CD4-positive, CD25-positive, alpha-beta regulatory T cell (primary cell): ENCODE data around the gene CFAP251. TPM values are rescaled to one million over a fixed set of nuclear protein-coding genes. Genes with fewer than 3 reads are reported as not detected.

Experiments used
- ATAC-seq, 2 donors: fragments of 150-1000 bp; cut with Tn5 transposase; one replicate each; pipeline ENCODE4 v1.10.0; 2021; ENCODE audit warnings: low read depth in 2 of 2, moderate number of reproducible peaks in 2 of 2, moderate library complexity in 1 of 2
- DNase-seq, 3 donors: peaks; one replicate each; pipeline versions ENCODE4 v3.0.0 to v3.0.0-alpha.2; 2012 to 2022; ENCODE audit warnings: mixed read lengths in 1 of 3
- H3K27ac ChIP-seq: one replicate; pipeline ENCODE4 v1.7.0; 2013; ENCODE audit warnings: mild to moderate bottlenecking, low read length; ENCODE audit not compliant: insufficient read depth, poor library complexity, severe bottlenecking
- H3K27me3 ChIP-seq: one replicate; pipeline ENCODE4 v1.7.0; 2013; ENCODE audit warnings: low read length; ENCODE audit not compliant: control insufficient read depth, insufficient read depth
- H3K36me3 ChIP-seq: one replicate; pipeline ENCODE4 v1.7.0; 2013; ENCODE audit warnings: mild to moderate bottlenecking, low read length, moderate library complexity; ENCODE audit not compliant: control insufficient read depth, insufficient read depth
- H3K4me1 ChIP-seq: 2 replicates; pipeline ENCODE4 v1.7.0; 2013; ENCODE audit warnings: mild to moderate bottlenecking, low read length; ENCODE audit not compliant: insufficient read depth, control insufficient read depth, poor library complexity, severe bottlenecking
- H3K4me3 ChIP-seq: one replicate; pipeline ENCODE4 v1.7.0; 2013; ENCODE audit warnings: low read depth, mild to moderate bottlenecking, low read length, moderate library complexity
- H3K9me3 ChIP-seq, 2 experiments: 1 replicate in 1 of 2; 2 replicates in 1 of 2; pipeline ENCODE4 v1.7.0; 2013; ENCODE audit warnings: low read length in 2 of 2, mild to moderate bottlenecking in 1 of 2, moderate library complexity in 1 of 2; ENCODE audit not compliant: control insufficient read depth in 2 of 2
- H3K27ac Mint-ChIP-seq, 3 donors: one replicate each; pipeline ENCODE4 v1.8.0; 2020 to 2022; ENCODE audit warnings: mild to moderate bottlenecking in 3 of 3, mixed read lengths in 3 of 3, moderate library complexity in 2 of 3
- H3K27me3 Mint-ChIP-seq: one replicate; pipeline ENCODE4 v1.8.0; 2022; ENCODE audit warnings: mild to moderate bottlenecking, mixed read lengths
- H3K36me3 Mint-ChIP-seq: one replicate; pipeline ENCODE4 v1.8.0; 2020; ENCODE audit warnings: mixed read lengths
- H3K4me1 Mint-ChIP-seq, 4 donors: one replicate each; pipeline ENCODE4 v1.8.0; 2020 to 2022; ENCODE audit warnings: mixed read lengths in 4 of 4, mild to moderate bottlenecking in 1 of 4
- H3K4me3 Mint-ChIP-seq, 4 donors: one replicate each; pipeline ENCODE4 v1.8.0; 2020 to 2022; ENCODE audit warnings: mild to moderate bottlenecking in 4 of 4, mixed read lengths in 4 of 4, moderate library complexity in 3 of 4
- H3K9me3 Mint-ChIP-seq, 7 donors: one replicate each; pipeline ENCODE4 v1.8.0; 2020 to 2022; ENCODE audit warnings: mixed read lengths in 7 of 7, mild to moderate bottlenecking in 3 of 7, moderate library complexity in 2 of 7
- polyA plus RNA-seq, 4 donors: library from polyadenylated mRNA; unstranded; fragments of 300-500 nt; fragmentation: Illumina TruSeq; gene quantifications; one replicate each; pipeline ENCODE4 v1.2.3, GENCODE V29; 2021
- total RNA-seq: library from RNA; stranded (reverse); gene quantifications from one replicate; pipeline ENCODE4 v1.2.3, GENCODE V29; 2022

CFAP251 gene
- total and polyA plus RNA-seq, 5 donors from 2014 or later = 0.05 to 0.96 TPM; not detected in 3

DNA sequence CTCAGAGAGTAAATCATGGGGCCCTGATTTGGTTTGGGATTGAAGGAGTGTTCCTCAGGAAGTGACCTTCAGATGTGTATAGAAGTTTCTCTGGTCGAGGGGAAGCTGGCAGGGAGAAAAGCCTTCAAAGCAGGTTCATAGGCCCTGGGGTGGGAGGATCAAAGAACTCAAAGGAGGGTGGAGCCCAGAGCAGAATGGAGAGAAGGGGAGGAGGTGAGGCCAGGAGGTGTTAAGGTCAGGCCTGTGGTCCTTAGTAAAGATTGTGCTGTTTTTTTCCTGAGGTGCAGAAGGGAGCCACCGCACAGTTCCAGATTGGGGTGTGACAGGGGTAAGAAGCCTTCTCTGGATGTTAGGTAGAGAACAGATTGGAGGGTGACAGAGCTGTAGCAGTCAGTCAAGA lies 9.7 kb upstream of the CFAP251 start:
- Mint-ChIP-seq H3K36me3 (peaks cover 40% of the 10 kb centered on the region), H3K27ac (peak overlapping the region in 2 of 3 donors; percentile 9 to 39), H3K4me1 (peaks cover 0 to 12% (median 6%) of the 10 kb centered on the region in 4 donors), H3K9me3 (no peaks in the 10 kb centered on the region), H3K27me3 (peaks cover 2% of the 10 kb centered on the region), H3K4me3 (no peak overlapping the region)
- Histone ChIP-seq H3K4me1 (no peaks in the 10 kb centered on the region), H3K27ac (no peak overlapping the region), H3K36me3 (peaks cover 53% of the 10 kb centered on the region), H3K9me3 (no peaks in the 10 kb centered on the region), H3K27me3 (no peaks in the 10 kb centered on the region), H3K4me3 (no peak overlapping the region)
- ATAC-seq (no peak), DNase-seq (peak in 1 of 3 donors; percentile 18)

DNA sequence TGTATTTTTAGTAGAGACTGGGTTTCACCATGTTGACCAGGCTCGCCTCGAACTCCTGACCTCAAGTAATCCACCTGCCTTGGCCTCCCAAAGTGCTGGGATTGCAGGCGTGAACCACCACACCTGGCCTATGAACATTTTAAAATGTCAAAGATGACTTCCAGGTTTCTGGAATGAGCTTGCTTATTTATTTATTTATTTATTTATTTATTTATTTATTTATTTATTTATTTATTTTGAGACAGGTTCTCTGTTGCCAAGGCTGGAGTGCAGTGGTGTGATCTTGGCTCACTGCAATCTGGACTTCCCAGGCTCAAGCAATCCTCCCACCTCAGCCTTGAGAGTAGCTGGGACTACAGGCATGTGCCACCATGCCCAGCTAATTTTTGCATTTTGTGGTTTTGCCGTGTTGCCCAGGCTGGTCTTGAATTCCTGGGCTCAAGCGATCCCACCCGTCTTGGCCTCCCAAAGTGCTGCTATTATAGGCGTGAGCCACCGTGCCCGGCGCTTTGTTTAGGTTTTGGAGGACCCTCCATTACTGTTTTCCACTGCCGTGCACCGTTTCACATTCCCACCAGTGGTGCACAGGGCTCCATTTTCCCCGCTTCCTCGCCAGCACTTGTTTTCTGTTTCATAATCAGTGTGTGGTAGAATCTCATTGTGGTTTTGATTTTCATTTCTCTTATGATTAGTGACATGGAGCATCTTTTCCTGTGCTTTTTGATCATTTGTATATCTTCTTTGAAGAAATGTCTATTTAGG lies 6.4 kb upstream of the CFAP251 start:
- no peak overlapping the region for H3K4me3 Mint-ChIP-seq
- no peaks in the 10 kb centered on the region for H3K4me1 ChIP-seq
- no peaks in the 10 kb centered on the region for H3K27me3 ChIP-seq
- no peak overlapping the region for H3K4me3 ChIP-seq
- DNase-seq (no peak), ATAC-seq (no peak)
- H3K9me3 Mint-ChIP-seq = no peaks in the 10 kb centered on the region
- H3K36me3 Mint-ChIP-seq = peaks cover 34% of the 10 kb centered on the region
- no peaks in the 10 kb centered on the region for H3K27me3 Mint-ChIP-seq
- no peak overlapping the region for H3K27ac ChIP-seq
- H3K9me3 ChIP-seq = no peaks in the 10 kb centered on the region
- H3K4me1 Mint-ChIP-seq = peaks cover 0 to 12% (median 6%) of the 10 kb centered on the region in 4 donors
- peak overlapping the region in 1 of 3 donors; percentile 55 for H3K27ac Mint-ChIP-seq
- peaks cover 45% of the 10 kb centered on the region for H3K36me3 ChIP-seq

- H3K27me3 ChIP-seq = no peaks in the 10 kb centered on the region
- H3K9me3 Mint-ChIP-seq = no peaks in the 10 kb centered on the region
- no peak for DNase-seq
- no peak overlapping the region for H3K4me3 Mint-ChIP-seq
- no peak overlapping the region for H3K4me3 ChIP-seq
- no peak overlapping the region for H3K27ac ChIP-seq
- H3K9me3 ChIP-seq = no peaks in the 10 kb centered on the region
- H3K27me3 Mint-ChIP-seq = no peaks in the 10 kb centered on the region
- H3K36me3 ChIP-seq = peaks cover 28% of the 10 kb centered on the region
- peaks cover 0 to 13% (median 9%) of the 10 kb centered on the region in 4 donors for H3K4me1 Mint-ChIP-seq
- peaks cover 17% of the 10 kb centered on the region for H3K36me3 Mint-ChIP-seq
- peak overlapping the region in 2 of 3 donors; percentile 52 to 67 for H3K27ac Mint-ChIP-seq
- ATAC-seq = no peak
- peaks cover 13% of the 10 kb centered on the region for H3K4me1 ChIP-seq
Observed at GRCh38 chr12:121915841-121916321, 2.5 kb upstream of the CFAP251 start.

- Mint-ChIP-seq H3K27ac (peak overlapping the region in 2 of 3 donors; percentile 95 to 97), H3K9me3 (no peaks in the 10 kb centered on the region)
Observed at GRCh38 chr12:121916719-121917118, 1.7 kb upstream of the CFAP251 start.

DNA sequence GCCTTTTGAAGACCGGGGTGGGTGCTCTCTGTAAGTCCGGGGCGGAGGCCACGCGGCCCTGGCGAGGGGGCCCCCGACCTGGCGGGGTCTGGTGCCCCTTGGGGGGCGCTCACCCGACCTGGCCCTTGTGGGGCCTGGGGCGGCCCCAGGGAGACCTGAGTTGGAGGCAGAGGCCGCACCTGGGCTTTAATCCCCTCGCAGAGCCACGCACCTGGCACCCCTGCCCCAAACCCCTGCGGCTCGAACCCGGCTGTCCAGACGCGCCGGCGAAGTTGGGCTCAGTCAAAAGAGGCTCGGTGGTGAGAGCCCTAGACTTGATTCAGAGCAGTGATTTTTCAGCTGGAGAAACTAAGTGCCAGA lies 267 bp downstream of the CFAP251 start:
- Histone ChIP-seq H3K27me3 (no peaks in the 10 kb centered on the region), H3K36me3 (peaks cover 18% of the 10 kb centered on the region), H3K4me3 (no peak overlapping the region), H3K9me3 (no peaks in the 10 kb centered on the region), H3K4me1 (peaks cover 13% of the 10 kb centered on the region), H3K27ac (peak overlapping the region; percentile 71)
- Mint-ChIP-seq H3K36me3 (peaks cover 8% of the 10 kb centered on the region), H3K27ac (peak overlapping the region in 2 of 3 donors; percentile 95 to 97), H3K9me3 (no peaks in the 10 kb centered on the region), H3K4me1 (peaks cover 0 to 16% (median 9%) of the 10 kb centered on the region in 4 donors), H3K27me3 (no peaks in the 10 kb centered on the region), H3K4me3 (peak overlapping the region in 2 of 4 donors; percentile 28 to 34)
- no peak for DNase-seq
- no peak for ATAC-seq

More at GRCh38 chr12:121916719-121917118, 1.7 kb upstream of the CFAP251 start:
- Histone ChIP-seq H3K27me3 (no peaks in the 10 kb centered on the region), H3K4me3 (no peak overlapping the region), H3K4me1 (peaks cover 13% of the 10 kb centered on the region), H3K36me3 (peaks cover 22% of the 10 kb centered on the region), H3K27ac (no peak overlapping the region), H3K9me3 (no peaks in the 10 kb centered on the region)
- H3K27me3 Mint-ChIP-seq = no peaks in the 10 kb centered on the region
- H3K4me1 Mint-ChIP-seq = peaks cover 0 to 16% (median 9%) of the 10 kb centered on the region in 4 donors
- H3K36me3 Mint-ChIP-seq = peaks cover 12% of the 10 kb centered on the region
- ATAC-seq (no peak), DNase-seq (no peak)
- H3K4me3 Mint-ChIP-seq = no peak overlapping the region

GRCh38 chr12:121921066-121921465 lies 2.7 kb downstream of the CFAP251 start:
- Histone ChIP-seq H3K9me3 (no peaks in the 10 kb centered on the region), H3K4me3 (no peak overlapping the region), H3K27me3 (no peaks in the 10 kb centered on the region), H3K27ac (no peak overlapping the region), H3K36me3 (peaks cover 12% of the 10 kb centered on the region), H3K4me1 (peaks cover 13% of the 10 kb centered on the region)
- Mint-ChIP-seq H3K9me3 (no peaks in the 10 kb centered on the region), H3K4me1 (peaks cover 0 to 16% (median 9%) of the 10 kb centered on the region in 4 donors), H3K36me3 (peaks cover 8% of the 10 kb centered on the region), H3K4me3 (peak overlapping the region in 1 of 4 donors; percentile 32), H3K27ac (peak overlapping the region in 2 of 3 donors; percentile 16 to 73), H3K27me3 (no peaks in the 10 kb centered on the region)
- no peak for DNase-seq
- ATAC-seq = no peak

- ATAC-seq (no peak), DNase-seq (no peak)
- Histone ChIP-seq H3K4me3 (no peak overlapping the region), H3K9me3 (no peaks in the 10 kb centered on the region), H3K27me3 (no peaks in the 10 kb centered on the region), H3K27ac (no peak overlapping the region), H3K4me1 (no peaks in the 10 kb centered on the region), H3K36me3 (no peaks in the 10 kb centered on the region)
- no peaks in the 10 kb centered on the region for H3K27me3 Mint-ChIP-seq
- H3K4me3 Mint-ChIP-seq = no peak overlapping the region
- no peaks in the 10 kb centered on the region for H3K36me3 Mint-ChIP-seq
- H3K9me3 Mint-ChIP-seq = no peaks in the 10 kb centered on the region
- H3K27ac Mint-ChIP-seq = no peak overlapping the region
- peaks cover 0 to 4% (median 0%) of the 10 kb centered on the region in 4 donors for H3K4me1 Mint-ChIP-seq
Observed at GRCh38 chr12:121925358-121925695, 6.9 kb downstream of the CFAP251 start.
